IMR-90 (cell line): Measurements from ENCODE around the gene ATP1A4.

Source experiments
- BHLHE40 ChIP-seq: fragments of 150-350 bp; IDR thresholded peaks from 2 replicates; pipeline ENCODE4 v1.6.1; 2016; ENCODE audit warnings: mild to moderate bottlenecking, low read depth, low read length
- CEBPB ChIP-seq: IDR thresholded peaks from 2 replicates; pipeline ENCODE4 v1.6.1; 2012; ENCODE audit warnings: low read depth, low read length, improper control_type of control experiment
- CTCF ChIP-seq: conservative IDR thresholded peaks from 2 replicates; pipeline ENCODE4 v1.5.1; 2012; ENCODE audit warnings: mild to moderate bottlenecking, low read depth, low read length, improper control_type of control experiment
- FOS ChIP-seq: fragments of 150-350 bp; IDR thresholded peaks from 2 replicates; pipeline ENCODE4 v1.6.1; 2016; ENCODE audit warnings: low read depth, low read length
- NFE2L2 ChIP-seq: fragments of 150-350 bp; IDR thresholded peaks from 2 replicates; pipeline ENCODE4 v1.6.1; 2016; ENCODE audit warnings: low read depth, mild to moderate bottlenecking, low read length
- POLR2A ChIP-seq: IDR thresholded peaks from 2 replicates; pipeline ENCODE4 v1.6.1; 2012; ENCODE audit warnings: mild to moderate bottlenecking, low read depth, low read length
- RAD21 ChIP-seq: IDR thresholded peaks from 2 replicates; pipeline ENCODE4 v1.6.1; 2012; ENCODE audit warnings: low read length, improper control_type of control experiment
- RCOR1 ChIP-seq: IDR thresholded peaks from 2 replicates; pipeline ENCODE4 v1.6.1; 2012; ENCODE audit warnings: mild to moderate bottlenecking, low read length, improper control_type of control experiment; ENCODE audit not compliant: insufficient replicate concordance

- TF ChIP-seq POLR2A: no peak
- TF ChIP-seq CTCF: no peak
- no peak for TF ChIP-seq FOS
- TF ChIP-seq RCOR1: no peak
- no peak for TF ChIP-seq BHLHE40
- no peak for TF ChIP-seq RAD21
- TF ChIP-seq CEBPB: no peak
- no peak for TF ChIP-seq NFE2L2
Observed at GRCh38 chr1:160168016-160168415, 16.6 kb downstream of the ATP1A4 start.
